CD4-positive, alpha-beta T cell (primary cell): ENCODE measurements around the gene SS18L1. TPM values are rescaled to one million over a fixed set of nuclear protein-coding genes. Genes with fewer than 3 reads are reported as not detected.

Source experiments
- ATAC-seq: fragments of 200-7000 bp; cut with Tn5 transposase; one replicate; pipeline ENCODE4 v1.10.0; 2022; ENCODE audit warnings: mild to moderate bottlenecking; ENCODE audit not compliant: poor library complexity
- CTCF ChIA-PET: fragments of 350-600 bp; sonication (Branson Sonifier 250); formaldehyde crosslinking; loops from one replicate; lab custom pipeline; 2021; ENCODE audit warnings: antibody characterized with exemption, inconsistent platforms; lab: Charles Lee
- POLR2A ChIA-PET: fragments of 350-600 bp; sonication (Branson Sonifier 250); formaldehyde crosslinking; loops from one replicate; lab custom pipeline; 2021; ENCODE audit warnings: antibody characterized with exemption, inconsistent platforms; lab: Charles Lee
- DNase-seq, 14 experiments: peaks; one replicate each; pipeline ENCODE4 v3.0.0-alpha.2; 2013 to 2020; ENCODE audit warnings: mixed read lengths in 2 of 14
- H3K27ac ChIP-seq, 2 donors: one replicate each; pipeline versions ENCODE4 v1.5.1 to v1.7.0; 2013; ENCODE audit warnings: low read length in 2 of 2, low read depth in 1 of 2, mild to moderate bottlenecking in 1 of 2
- H3K27me3 ChIP-seq, 2 experiments: 1 replicate in 1 of 2; 2 replicates in 1 of 2; pipeline versions ENCODE4 v1.6.1 to v1.7.0; 2013; ENCODE audit warnings: low read length in 2 of 2, control low read depth in 1 of 2, mild to moderate bottlenecking in 1 of 2, moderate library complexity in 1 of 2; ENCODE audit not compliant: insufficient read depth in 2 of 2, control insufficient read depth in 1 of 2
- H3K36me3 ChIP-seq: one replicate; pipeline ENCODE4 v1.6.1; 2013; ENCODE audit warnings: low read length, control low read depth; ENCODE audit not compliant: insufficient read depth
- H3K4me1 ChIP-seq: one replicate; pipeline ENCODE4 v1.6.1; 2013; ENCODE audit warnings: low read length, control low read depth; ENCODE audit not compliant: insufficient read depth
- H3K4me3 ChIP-seq: one replicate; pipeline ENCODE4 v1.5.1; 2013; ENCODE audit warnings: mild to moderate bottlenecking, low read length, moderate library complexity
- H3K9me3 ChIP-seq, 2 experiments: 1 replicate in 1 of 2; 2 replicates in 1 of 2; pipeline versions ENCODE4 v1.6.1 to v1.7.0; 2013; ENCODE audit warnings: low read length in 2 of 2, mild to moderate bottlenecking in 2 of 2, control low read depth in 1 of 2, moderate library complexity in 1 of 2; ENCODE audit not compliant: control insufficient read depth in 1 of 2, insufficient read depth in 1 of 2
- H3K27ac Mint-ChIP-seq: one replicate; pipeline ENCODE4 v1.8.0; 2020; ENCODE audit warnings: mixed read lengths
- H3K27me3 Mint-ChIP-seq: one replicate; pipeline ENCODE4 v1.8.0; 2021; ENCODE audit warnings: mixed read lengths
- H3K36me3 Mint-ChIP-seq: one replicate; pipeline ENCODE4 v1.8.0; 2021; ENCODE audit warnings: low read depth, mixed read lengths
- H3K4me1 Mint-ChIP-seq: one replicate; pipeline ENCODE4 v1.8.0; 2021; ENCODE audit warnings: low read depth, mixed read lengths
- H3K4me3 Mint-ChIP-seq: one replicate; pipeline ENCODE4 v1.8.0; 2020; ENCODE audit warnings: mild to moderate bottlenecking, mixed read lengths
- H3K9me3 Mint-ChIP-seq: one replicate; pipeline ENCODE4 v1.8.0; 2020; ENCODE audit warnings: mixed read lengths
- intact Hi-C, 2 experiments: fragments of 100-400 bp; cut with DNase I in 1 of 2; cut with micrococcal nuclease in 1 of 2; formaldehyde crosslinking; loops; one replicate each; pipeline versions ENCODE4 v1.15.1 to v1.9.0; 2023 to 2025; cut with DNase I, micrococcal nuclease
- total RNA-seq, 174 experiments: library from RNA in 2 of 174; stranded (reverse) in 2 of 174; gene quantifications; one replicate each; pipeline ENCODE4 v1.2.3 and lab custom pipeline; 2021 to 2026
- TF ChIP-seq, protein P1 (sequence below): fragments of 200-600 bp; IDR thresholded peaks from one replicate; pipeline ENCODE4 v1.8.0; 2022; ENCODE audit warnings: antibody characterized with exemption, mild to moderate bottlenecking

The SS18L1 gene
- total RNA-seq, 2 experiments from 2014 or later, result 12.8 to 13.4 TPM

DNA sequence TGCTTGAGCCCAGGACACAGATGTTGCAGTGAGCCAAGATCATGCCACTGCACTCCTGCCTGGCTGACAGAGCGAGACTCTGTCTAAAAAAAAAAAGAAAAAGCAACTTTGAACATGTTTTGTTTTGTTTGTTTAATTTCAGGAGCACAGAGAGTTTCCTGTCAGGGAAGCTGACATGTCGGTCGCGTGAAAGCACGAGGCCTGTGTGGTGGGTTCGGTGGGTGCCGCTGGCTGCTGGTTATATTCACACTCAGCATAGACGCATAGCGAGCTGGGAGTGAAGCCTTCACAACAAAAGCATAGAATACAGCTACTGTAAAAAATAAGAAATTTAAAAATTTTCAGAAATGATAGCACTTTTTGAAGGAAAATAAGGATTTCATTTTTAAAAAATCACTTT is 53.7 kb downstream of the SS18L1 start:
- H3K36me3 ChIP-seq, result peaks cover 68% of the 10 kb centered on the region

DNA sequence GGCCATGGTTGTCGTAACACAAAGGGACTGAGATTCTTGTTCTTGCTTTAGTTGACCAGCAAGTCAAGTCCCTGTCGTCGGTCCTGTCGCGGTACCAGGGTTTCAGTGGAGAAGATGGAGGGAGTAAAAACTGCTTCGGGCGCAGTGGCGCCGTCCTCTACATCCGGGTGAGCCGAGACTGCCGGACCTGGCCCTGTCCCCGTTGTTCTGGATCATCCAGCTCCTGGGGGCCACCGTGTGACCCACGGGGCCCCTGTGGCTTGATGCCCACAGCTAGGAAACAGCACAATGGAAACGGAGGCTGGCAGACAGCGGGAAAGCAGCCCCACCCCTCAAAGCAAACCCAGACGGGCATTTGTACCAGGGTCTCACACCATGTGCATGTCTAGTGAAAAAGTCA is 54.2 kb downstream of the SS18L1 start:
- POLR2A ChIA-PET, result interaction anchor here (0.6 kb wide), 1 partner anchor 16 kb away, joined by 4 read pairs; no protein-coding TSS in a partner anchor
- H3K36me3 Mint-ChIP-seq, result peaks cover 61% of the 10 kb centered on the region
- no peaks in the 10 kb centered on the region for H3K4me1 Mint-ChIP-seq

More for the DNA sequence above, 53.7 kb downstream of the SS18L1 start:
- Mint-ChIP-seq H3K9me3 (no peaks in the 10 kb centered on the region), H3K4me1 (no peaks in the 10 kb centered on the region), H3K27me3 (no peaks in the 10 kb centered on the region), H3K4me3 (no peak overlapping the region), H3K36me3 (peaks cover 61% of the 10 kb centered on the region), H3K27ac (no peak overlapping the region)
- Histone ChIP-seq H3K4me1 (no peaks in the 10 kb centered on the region), H3K27me3 (no peaks in the 10 kb centered on the region), H3K4me3 (no peak overlapping the region), H3K27ac (no peak overlapping the region), H3K9me3 (no peaks in the 10 kb centered on the region)
- intact Hi-C loops, result no loop called here
- ATAC-seq, result no peak
- ChIA-PET CTCF (no interaction called here), POLR2A (interaction anchor here (0.6 kb wide), 1 partner anchor 16 kb away, joined by 4 read pairs; no protein-coding TSS in a partner anchor)
- no peak for DNase-seq
- TF ChIP-seq, protein P1, sequence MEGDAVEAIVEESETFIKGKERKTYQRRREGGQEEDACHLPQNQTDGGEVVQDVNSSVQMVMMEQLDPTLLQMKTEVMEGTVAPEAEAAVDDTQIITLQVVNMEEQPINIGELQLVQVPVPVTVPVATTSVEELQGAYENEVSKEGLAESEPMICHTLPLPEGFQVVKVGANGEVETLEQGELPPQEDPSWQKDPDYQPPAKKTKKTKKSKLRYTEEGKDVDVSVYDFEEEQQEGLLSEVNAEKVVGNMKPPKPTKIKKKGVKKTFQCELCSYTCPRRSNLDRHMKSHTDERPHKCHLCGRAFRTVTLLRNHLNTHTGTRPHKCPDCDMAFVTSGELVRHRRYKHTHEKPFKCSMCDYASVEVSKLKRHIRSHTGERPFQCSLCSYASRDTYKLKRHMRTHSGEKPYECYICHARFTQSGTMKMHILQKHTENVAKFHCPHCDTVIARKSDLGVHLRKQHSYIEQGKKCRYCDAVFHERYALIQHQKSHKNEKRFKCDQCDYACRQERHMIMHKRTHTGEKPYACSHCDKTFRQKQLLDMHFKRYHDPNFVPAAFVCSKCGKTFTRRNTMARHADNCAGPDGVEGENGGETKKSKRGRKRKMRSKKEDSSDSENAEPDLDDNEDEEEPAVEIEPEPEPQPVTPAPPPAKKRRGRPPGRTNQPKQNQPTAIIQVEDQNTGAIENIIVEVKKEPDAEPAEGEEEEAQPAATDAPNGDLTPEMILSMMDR, result no peak

DNA sequence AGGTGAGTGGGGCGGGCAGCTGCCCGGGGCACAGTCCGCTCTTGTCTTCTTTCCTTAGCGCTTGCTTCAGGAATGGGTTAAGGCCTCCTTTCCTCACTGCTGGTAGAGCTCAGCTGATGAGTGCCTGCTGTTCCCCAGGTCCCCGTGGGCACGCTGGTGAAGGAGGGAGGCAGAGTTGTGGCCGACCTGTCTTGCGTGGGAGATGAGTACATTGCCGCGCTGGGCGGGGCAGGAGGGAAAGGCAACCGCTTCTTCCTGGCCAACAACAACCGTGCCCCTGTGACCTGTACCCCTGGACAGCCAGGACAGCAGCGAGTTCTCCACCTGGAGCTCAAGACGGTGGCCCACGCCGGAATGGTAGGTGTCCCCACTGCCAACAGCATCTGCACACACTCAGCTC is 54.9 kb downstream of the SS18L1 start:
- peaks cover 60% of the 10 kb centered on the region for H3K36me3 ChIP-seq
- H3K36me3 Mint-ChIP-seq, result peaks cover 61% of the 10 kb centered on the region
- no peak overlapping the region for H3K4me3 ChIP-seq
- no peak overlapping the region for H3K27ac ChIP-seq
- no peaks in the 10 kb centered on the region for H3K9me3 Mint-ChIP-seq
- no peaks in the 10 kb centered on the region for H3K4me1 ChIP-seq
- H3K27ac Mint-ChIP-seq, result no peak overlapping the region
- ChIA-PET POLR2A (no interaction called here), CTCF (no interaction called here)
- H3K27me3 Mint-ChIP-seq, result no peaks in the 10 kb centered on the region
- H3K9me3 ChIP-seq, result no peaks in the 10 kb centered on the region
- H3K27me3 ChIP-seq, result no peaks in the 10 kb centered on the region
- H3K4me3 Mint-ChIP-seq, result no peak overlapping the region
- ATAC-seq, result no peak
- H3K4me1 Mint-ChIP-seq, result no peaks in the 10 kb centered on the region
- TF ChIP-seq, protein P1, result no peak
- intact Hi-C loops, result no loop called here
- no peak for DNase-seq

More for the DNA sequence above, 54.2 kb downstream of the SS18L1 start:
- DNase-seq, result no peak
- H3K4me3 Mint-ChIP-seq, result no peak overlapping the region
- no peak overlapping the region for H3K4me3 ChIP-seq
- no peak overlapping the region for H3K27ac ChIP-seq
- H3K27me3 Mint-ChIP-seq, result no peaks in the 10 kb centered on the region
- intact Hi-C loops, result no loop called here
- no peak overlapping the region for H3K27ac Mint-ChIP-seq
- H3K9me3 ChIP-seq, result no peaks in the 10 kb centered on the region
- ATAC-seq, result no peak
- no peaks in the 10 kb centered on the region for H3K27me3 ChIP-seq
- TF ChIP-seq, protein P1, result no peak
- CTCF ChIA-PET, result no interaction called here
- H3K36me3 ChIP-seq, result peaks cover 65% of the 10 kb centered on the region
- no peaks in the 10 kb centered on the region for H3K9me3 Mint-ChIP-seq
- H3K4me1 ChIP-seq, result no peaks in the 10 kb centered on the region
